Vagina (tissue), 2 donors: ENCODE results near the gene ZMIZ1. TPM values are rescaled to one million over a fixed set of nuclear protein-coding genes. Genes with fewer than 3 reads are reported as not detected.

Experiments used
- DNase-seq, 2 donors: peaks; one replicate each; pipeline ENCODE4 v3.0.0-alpha.2; 2017; ENCODE audit errors: extremely low spot score in 2 of 2
- H3K27ac ChIP-seq: fragments of 200-600 bp; sonication (generic); one replicate; pipeline ENCODE4 v1.5.1; 2019
- H3K27me3 ChIP-seq: fragments of 200-600 bp; sonication (generic); one replicate; pipeline ENCODE4 v1.5.1; 2019
- H3K36me3 ChIP-seq, 2 donors: fragments of 200-600 bp; sonication (generic); one replicate each; pipeline ENCODE4 v1.5.1; 2017 to 2019
- H3K4me1 ChIP-seq: fragments of 200-600 bp; sonication (generic); one replicate; pipeline ENCODE4 v1.5.1; 2019
- H3K4me3 ChIP-seq, 2 donors: fragments of 200-600 bp; sonication (generic); 1 replicate in 1 of 2; 2 replicates in 1 of 2; pipeline ENCODE4 v1.5.1; 2016 to 2019
- H3K9me3 ChIP-seq: fragments of 200-600 bp; sonication (generic); one replicate; pipeline ENCODE4 v1.5.1; 2019
- POLR2A ChIP-seq, 2 donors: fragments of 450-650 bp; IDR thresholded peaks; one replicate each; pipeline ENCODE4 v1.6.1; 2017; ENCODE audit warnings: antibody characterized with exemption in 2 of 2, mild to moderate bottlenecking in 2 of 2, moderate library complexity in 2 of 2
- POLR2AphosphoS5 ChIP-seq, 2 donors: sonication (generic); formaldehyde crosslinking; IDR thresholded peaks; one replicate each; pipeline ENCODE4 v1.9.0; 2017; ENCODE audit warnings: antibody characterized with exemption in 2 of 2, mild to moderate bottlenecking in 2 of 2, low read depth in 1 of 2; ENCODE audit not compliant: insufficient read depth in 1 of 2
- intact Hi-C: fragments of 100-400 bp; cut with DNase I; formaldehyde crosslinking; loops from one replicate; pipeline ENCODE4 v1.15.1; 2023
- total RNA-seq: library from RNA; depleted of rRNA; stranded (reverse); fragments of >200 nt; gene quantifications from one replicate; pipeline ENCODE4 v1.2.3, GENCODE V29; 2016
- TF ChIP-seq, protein P1 (sequence below), 3 experiments: fragments of 450-650 bp in 2 of 3; fragments of 200-600 bp in 1 of 3; sonication (generic) in 1 of 3; IDR thresholded peaks; one replicate each; pipeline ENCODE4 v1.5.1; 2017 to 2019; ENCODE audit warnings: antibody characterized with exemption in 3 of 3, mild to moderate bottlenecking in 2 of 3, moderate library complexity in 2 of 3

The ZMIZ1 gene
- total RNA-seq, 1 donor from 2014 or later, result 61.4 TPM

DNA sequence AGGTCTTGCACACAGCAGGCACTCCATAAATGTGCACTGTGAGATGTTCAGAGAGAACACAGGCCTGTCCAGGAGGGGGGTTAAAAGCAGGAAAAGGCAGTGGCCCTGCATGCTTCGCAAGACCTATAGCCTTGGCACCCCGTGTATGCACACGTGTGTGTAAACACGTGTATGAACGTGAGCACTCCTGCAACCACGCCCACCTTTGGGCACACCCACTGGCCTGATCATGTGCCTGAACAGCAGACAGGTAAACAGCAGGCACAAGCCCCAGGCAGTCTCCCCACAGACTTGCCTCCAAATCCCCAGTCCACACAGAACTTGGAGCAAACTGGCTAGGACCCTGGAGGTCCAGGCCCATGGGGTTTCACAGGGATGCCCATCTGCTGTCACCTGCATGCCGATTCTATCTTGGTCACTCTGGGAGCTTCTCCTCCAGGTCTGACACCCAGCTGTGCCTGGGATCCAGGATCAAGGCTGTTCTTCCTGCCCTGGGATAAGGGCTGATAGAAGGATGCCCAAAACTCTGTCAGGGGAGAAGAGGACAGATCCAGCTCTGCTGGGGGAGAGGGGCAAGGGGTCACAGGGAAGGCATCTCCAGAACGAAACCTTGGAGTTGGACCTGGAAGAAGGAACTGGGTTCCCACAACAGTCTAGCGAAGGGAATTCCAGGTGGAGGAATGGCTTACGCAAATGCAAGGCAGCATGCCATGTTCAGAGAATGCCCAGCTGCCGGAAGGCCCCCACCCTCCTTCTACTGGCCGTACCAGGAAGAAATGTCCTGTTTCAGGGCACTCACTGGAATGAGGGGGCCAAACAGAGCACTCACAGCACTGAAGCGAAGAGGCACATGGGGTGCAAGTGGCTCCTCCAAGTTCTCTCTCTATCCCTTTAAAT, 14.3 kb upstream of the ZMIZ1 start:
- Histone ChIP-seq H3K4me1 (no peaks in the 10 kb centered on the region), H3K4me3 (no peak overlapping the region), H3K27ac (no peak overlapping the region), H3K9me3 (no peaks in the 10 kb centered on the region), H3K27me3 (no peaks in the 10 kb centered on the region), H3K36me3 (no peaks in the 10 kb centered on the region)
- DNase-seq, result no peak
- TF ChIP-seq, protein P1, sequence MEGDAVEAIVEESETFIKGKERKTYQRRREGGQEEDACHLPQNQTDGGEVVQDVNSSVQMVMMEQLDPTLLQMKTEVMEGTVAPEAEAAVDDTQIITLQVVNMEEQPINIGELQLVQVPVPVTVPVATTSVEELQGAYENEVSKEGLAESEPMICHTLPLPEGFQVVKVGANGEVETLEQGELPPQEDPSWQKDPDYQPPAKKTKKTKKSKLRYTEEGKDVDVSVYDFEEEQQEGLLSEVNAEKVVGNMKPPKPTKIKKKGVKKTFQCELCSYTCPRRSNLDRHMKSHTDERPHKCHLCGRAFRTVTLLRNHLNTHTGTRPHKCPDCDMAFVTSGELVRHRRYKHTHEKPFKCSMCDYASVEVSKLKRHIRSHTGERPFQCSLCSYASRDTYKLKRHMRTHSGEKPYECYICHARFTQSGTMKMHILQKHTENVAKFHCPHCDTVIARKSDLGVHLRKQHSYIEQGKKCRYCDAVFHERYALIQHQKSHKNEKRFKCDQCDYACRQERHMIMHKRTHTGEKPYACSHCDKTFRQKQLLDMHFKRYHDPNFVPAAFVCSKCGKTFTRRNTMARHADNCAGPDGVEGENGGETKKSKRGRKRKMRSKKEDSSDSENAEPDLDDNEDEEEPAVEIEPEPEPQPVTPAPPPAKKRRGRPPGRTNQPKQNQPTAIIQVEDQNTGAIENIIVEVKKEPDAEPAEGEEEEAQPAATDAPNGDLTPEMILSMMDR (IDR thresholded peaks at IDR 0.05), result no peak
- TF ChIP-seq POLR2AphosphoS5 (IDR thresholded peaks at IDR 0.05; ENCODE audit: insufficient read depth in 1 of 2, low read depth in 1 of 2), result no peak
- no peak for TF ChIP-seq POLR2A (IDR thresholded peaks at IDR 0.05)
- intact Hi-C loops, result no loop called here

DNA sequence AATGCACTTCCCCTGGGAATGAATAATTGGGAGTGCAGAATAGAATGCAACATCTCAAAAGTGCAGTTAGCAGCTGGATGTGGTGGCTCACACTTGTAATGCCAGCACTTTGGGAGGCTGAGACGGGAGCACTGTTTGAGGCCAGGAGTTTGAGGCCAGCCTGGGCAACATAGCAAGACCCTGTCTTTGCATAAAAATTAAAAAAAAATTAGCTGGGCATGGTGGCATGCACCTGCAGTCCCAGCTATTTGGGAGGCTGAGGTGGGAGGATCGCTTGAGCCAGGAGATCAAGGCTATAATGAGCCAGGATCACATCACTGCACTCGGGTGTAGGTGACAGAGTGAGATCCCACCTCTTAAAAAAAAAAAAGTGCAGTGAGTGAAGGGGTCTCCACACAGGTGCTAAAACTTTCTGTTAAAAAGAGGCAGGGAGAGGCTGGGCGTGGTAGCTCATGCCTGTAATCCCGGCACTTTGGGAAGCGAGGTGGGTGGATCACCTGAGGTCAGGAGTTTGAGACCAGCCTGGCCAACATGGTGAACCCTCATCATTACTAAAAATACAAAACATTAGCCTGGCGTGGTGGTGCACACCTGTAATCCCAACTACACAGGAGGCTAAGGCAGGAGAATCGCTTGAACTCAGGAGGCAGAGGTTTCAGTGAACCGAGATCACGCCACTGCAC, 13.5 kb upstream of the ZMIZ1 start:
- Histone ChIP-seq H3K4me3 (no peak overlapping the region), H3K27ac (no peak overlapping the region), H3K9me3 (no peaks in the 10 kb centered on the region), H3K36me3 (no peaks in the 10 kb centered on the region), H3K27me3 (no peaks in the 10 kb centered on the region), H3K4me1 (no peaks in the 10 kb centered on the region)
- TF ChIP-seq POLR2AphosphoS5 (IDR thresholded peaks at IDR 0.05; ENCODE audit: insufficient read depth in 1 of 2, low read depth in 1 of 2) (no peak), POLR2A (IDR thresholded peaks at IDR 0.05) (no peak)
- TF ChIP-seq, protein P1 (IDR thresholded peaks at IDR 0.05), result no peak
- intact Hi-C loops, result no loop called here
- no peak for DNase-seq

DNA sequence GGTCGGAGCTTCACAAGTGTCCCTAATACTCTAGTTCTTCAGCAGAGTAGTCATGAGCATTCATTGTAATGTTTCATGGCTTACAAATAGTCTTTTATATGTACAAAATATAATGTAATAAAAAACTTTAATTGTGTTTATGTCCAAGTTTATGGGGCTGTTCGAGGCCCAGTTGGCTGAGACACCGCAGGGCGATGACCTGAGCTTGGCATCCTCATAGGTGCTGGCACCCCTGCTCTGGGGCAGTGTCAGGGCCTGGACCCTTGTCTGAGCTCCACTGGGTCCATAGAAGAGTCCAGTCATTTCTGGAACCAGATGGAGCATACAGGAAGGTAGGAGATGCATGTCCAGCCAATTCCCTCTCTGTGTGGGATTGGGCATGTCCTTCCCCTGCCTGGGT, 12.9 kb upstream of the ZMIZ1 start:
- TF ChIP-seq, protein P1 (IDR thresholded peaks at IDR 0.05), result no peak
- TF ChIP-seq POLR2AphosphoS5 (IDR thresholded peaks at IDR 0.05; ENCODE audit: insufficient read depth in 1 of 2, low read depth in 1 of 2) (no peak), POLR2A (IDR thresholded peaks at IDR 0.05) (no peak)
- Histone ChIP-seq H3K27ac (no peak overlapping the region), H3K4me1 (no peaks in the 10 kb centered on the region), H3K4me3 (no peak overlapping the region), H3K36me3 (no peaks in the 10 kb centered on the region), H3K27me3 (no peaks in the 10 kb centered on the region), H3K9me3 (no peaks in the 10 kb centered on the region)
- no peak for DNase-seq
- intact Hi-C loops, result no loop called here

DNA sequence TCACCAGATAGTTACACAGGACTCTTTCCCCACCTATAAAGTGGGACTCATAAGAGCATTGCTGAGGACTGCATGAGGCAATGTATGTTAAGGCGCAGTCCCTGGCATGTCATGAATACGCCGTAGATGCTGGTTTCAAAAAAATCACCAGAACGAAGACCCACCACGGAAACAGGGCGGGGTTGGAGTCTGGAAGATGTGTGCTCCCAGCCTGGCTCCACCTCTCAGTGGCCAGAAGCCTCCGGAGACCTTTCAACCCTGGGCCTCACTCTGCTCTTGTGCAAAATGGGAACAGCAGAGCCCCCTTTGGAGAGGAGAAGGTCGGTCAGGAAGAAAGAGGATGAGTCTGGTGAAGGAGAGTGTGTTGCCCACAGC, 12.4 kb upstream of the ZMIZ1 start:
- no peak for DNase-seq
- TF ChIP-seq, protein P1 (IDR thresholded peaks at IDR 0.05), result no peak
- TF ChIP-seq POLR2A (IDR thresholded peaks at IDR 0.05), result no peak
- no peak for TF ChIP-seq POLR2AphosphoS5 (IDR thresholded peaks at IDR 0.05; ENCODE audit: insufficient read depth in 1 of 2, low read depth in 1 of 2)
- Histone ChIP-seq H3K9me3 (no peaks in the 10 kb centered on the region), H3K4me3 (no peak overlapping the region), H3K36me3 (no peaks in the 10 kb centered on the region), H3K27me3 (no peaks in the 10 kb centered on the region), H3K27ac (no peak overlapping the region), H3K4me1 (no peaks in the 10 kb centered on the region)
- intact Hi-C loops, result no loop called here
